Ureter (tissue), 1 donor: ENCODE measurements around the gene RNF44. TPM values are rescaled to one million over a fixed set of nuclear protein-coding genes. Genes with fewer than 3 reads are reported as not detected.

Experiments
- DNase-seq: peaks from one replicate; pipeline ENCODE4 v3.0.0-alpha.2; 2020; ENCODE audit warnings: low spot score
- total RNA-seq: library from RNA; stranded (reverse); gene quantifications from one replicate; pipeline ENCODE4 v1.2.4, GENCODE V29; 2023
- donor health status: DM: yes; HTN: yes; CAD: no.

Gene RNF44
- total RNA-seq, 1 donor from 2014 or later: 71.5 TPM

DNA sequence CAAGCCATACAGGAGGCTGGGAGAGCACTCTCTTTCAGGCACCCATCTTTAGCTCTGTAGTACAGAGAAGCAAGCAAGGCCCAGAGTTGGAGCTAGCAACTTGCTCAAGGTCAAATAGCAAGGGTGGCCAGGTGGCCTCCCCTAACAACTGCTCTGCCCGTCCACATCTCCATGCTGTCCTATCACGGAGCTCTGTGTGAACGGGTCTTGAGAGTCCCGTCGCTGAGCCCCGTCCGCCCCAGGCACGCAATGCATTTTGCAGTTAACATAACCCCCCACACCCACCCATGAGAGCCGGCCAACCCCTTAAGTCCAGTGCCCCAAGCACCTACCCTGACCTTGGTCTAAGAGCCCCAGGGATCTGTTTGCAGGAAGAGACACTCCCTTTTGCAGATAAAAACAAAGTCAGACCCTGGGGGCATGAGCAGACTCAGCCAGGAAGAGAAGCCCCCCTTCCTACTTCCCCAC lies 1.5 kb downstream of the RNF44 start:
- DNase-seq: no peak

DNA sequence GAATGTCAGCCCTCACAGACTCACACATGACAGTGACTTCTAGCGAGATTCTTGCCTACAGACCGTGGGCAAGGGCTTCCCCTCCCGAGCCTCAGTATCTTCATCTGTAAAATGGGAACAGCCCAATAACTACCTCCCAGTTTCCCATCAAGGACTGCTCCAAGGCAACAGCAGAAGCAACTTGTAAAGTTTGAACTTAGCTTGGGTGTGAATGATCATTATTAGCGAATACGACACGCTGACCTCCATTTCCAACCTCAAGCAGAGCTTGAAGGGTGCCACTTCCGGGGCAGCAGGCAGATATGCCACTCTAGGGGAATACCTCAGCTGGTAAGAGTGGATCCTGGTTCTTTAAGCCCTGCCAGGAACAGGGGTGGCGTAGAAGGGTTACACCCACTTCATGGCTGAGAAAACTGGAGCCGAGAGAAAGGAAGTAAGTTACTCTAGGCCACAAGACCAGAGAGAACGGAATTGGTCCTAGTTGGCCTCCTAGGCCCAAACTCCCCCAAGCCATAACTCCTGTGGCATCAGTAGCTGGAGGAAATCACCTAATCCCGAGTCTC lies 2.0 kb downstream of the RNF44 start:
- DNase-seq: no peak

DNA sequence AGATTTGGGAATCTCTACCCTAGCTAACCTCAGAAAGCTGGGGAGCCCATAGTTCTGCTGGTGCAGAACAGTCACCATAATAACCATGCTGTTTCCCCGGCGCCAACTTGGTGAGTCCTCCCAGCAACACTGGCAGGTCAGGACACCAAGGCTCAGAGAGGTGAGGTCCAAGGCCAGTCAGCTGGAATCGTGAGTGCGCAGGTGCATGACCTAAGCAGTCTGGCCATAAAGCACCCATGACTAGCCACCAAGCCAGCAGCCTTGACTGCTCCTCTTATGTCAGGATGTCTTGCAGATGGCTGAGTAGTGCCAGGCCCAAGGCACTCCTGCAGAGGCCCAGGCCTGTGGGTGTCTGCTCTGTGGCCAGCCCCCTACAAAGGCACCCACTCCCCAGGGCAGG lies 2.6 kb downstream of the RNF44 start:
- no peak for DNase-seq

DNA sequence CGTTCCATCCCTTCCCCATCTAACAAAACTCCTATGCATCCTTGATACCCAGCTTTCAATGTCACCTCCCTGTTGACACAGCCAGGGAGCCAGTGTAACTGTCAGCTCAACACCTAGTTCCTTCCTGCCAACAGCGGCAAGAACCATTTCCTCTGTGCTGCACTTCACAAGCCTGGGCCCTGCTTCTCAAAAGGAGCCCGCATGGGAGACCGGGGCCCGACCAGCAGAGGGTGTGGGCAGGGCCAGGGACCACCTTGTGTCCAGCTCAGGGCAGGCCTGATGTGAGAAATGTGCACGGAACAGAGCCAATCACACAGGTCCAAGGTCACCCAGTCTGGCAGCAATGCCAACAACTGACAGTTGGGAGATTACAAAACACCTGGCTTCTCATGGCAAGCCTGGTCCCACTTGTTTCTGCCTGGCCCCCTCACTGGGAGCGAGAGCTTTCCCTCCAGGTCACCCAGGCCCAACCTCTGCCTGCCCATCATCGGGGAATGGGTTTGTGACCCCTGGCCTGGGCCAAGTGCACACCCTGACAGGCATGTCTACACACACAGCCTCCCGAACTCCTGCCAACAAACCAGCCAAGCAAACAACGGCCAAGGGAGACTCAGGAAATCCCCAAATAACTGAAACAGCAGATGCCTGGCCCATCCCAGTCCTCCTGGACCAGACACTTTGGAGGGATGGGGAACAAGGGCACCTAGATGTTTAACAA lies 3.1 kb downstream of the RNF44 start:
- no peak for DNase-seq

DNA sequence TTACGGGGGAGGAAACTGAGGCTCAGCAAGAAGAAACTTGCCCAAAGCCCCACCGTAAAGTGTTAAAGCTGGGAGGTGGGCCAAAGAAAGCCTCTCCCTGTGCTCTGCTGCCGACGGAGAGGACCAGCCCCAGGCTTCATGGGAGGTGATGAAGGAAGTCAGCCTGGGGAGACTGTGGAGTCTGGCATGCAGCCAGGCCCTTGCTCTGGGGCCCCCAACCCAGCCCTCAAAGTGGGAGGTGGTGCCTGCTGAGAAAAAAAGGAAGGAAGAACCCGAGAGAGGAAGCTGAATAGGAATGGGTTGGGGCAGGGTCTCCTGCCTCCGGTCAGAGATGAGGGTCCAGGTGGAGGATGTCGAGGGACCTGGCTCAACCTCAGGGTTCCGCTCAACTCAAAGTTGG lies 3.8 kb downstream of the RNF44 start:
- no peak for DNase-seq

DNA sequence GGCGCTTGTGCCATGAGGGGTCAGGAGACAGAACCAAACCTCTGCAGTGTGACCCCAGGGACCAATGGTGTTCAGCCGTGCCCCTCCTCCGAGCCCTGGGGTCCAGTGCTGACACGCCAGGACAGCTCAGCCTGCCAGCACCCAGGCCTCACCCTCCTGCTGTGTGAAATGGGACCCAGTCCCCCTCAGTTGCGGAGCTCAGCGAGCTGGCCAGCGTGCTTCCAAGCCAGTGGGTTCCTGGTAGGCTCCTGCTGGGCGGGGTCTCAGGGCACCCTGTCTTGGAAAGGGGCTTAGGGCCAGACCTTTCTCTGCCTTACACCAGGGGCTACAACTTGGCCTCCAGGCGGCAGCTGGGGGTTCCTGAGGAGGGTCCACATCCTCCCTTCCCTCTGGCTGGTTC lies 4.4 kb downstream of the RNF44 start:
- no peak for DNase-seq

DNA sequence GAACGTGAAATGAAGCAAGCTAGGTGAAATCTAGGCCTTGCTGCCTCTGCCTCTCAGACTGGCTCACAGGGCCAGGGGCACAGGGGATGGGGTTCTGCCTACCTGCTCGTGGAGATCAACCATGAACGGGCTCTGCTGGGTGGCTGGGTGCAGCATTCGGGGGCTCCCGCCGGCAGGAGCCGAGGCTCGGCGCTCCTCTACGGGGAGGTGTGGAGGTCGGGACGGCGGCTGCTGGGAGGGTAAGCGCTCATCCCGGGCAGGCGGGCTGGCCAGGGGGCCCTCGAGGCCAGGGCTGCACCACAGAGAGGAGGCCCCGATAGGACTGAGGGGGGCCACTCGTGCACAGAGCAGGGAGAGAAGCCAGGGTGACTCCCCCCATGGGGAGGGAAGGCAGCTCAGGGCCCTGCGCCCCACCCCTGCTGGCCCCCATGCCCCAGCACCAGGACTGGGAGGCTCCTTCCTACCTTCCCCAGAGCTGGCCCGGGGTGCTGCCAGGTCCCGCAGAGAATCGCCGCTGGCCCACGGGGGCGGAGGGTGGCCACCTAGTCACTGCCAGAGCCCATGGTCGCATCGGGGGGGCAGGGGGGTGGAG lies 5.2 kb downstream of the RNF44 start:
- DNase-seq: no peak

DNA sequence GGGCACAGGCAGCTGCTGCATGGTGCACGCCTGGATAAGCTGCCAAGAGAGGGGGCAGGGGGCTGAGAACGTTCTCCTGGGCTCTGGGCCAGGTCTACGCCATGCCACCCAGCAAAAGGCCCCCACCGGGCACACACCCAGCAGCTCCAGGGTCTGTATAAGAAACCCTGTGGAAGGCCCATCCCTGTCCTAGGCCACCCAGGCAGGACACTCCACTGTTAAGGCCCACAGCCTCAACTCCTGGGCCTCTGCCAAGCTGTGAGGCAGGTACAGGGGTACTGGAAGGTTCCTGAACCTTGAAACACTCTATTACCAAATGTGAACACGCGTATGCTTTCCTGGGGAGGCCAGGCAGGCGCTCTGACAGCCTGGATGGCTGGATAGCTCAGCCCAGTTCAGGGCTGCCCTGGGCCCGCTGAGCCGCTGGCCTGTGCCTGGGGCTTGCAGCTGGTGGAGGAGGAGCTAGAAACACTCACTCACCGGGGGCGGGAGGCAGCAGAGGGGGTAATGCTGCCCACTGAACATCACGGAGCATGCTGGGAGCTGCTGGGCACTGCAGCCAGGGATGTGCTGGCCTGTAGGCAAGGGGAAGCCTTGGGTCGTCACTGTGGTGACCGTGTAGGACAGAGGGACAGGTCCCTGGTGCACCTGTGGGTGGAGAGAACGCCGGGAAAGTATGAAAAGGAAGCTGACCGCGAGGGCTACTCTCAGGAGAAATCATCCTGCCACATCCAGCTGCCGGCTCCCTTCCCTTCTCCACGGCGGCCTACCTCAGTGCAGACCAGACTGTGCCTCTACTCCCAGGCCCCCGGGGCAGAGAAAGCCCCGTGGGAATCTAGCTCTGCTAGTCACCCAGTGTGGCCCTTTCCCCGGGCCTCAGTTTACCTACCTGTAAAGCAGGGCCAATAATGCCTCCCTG lies 6.0 kb downstream of the RNF44 start:
- DNase-seq: no peak

DNA sequence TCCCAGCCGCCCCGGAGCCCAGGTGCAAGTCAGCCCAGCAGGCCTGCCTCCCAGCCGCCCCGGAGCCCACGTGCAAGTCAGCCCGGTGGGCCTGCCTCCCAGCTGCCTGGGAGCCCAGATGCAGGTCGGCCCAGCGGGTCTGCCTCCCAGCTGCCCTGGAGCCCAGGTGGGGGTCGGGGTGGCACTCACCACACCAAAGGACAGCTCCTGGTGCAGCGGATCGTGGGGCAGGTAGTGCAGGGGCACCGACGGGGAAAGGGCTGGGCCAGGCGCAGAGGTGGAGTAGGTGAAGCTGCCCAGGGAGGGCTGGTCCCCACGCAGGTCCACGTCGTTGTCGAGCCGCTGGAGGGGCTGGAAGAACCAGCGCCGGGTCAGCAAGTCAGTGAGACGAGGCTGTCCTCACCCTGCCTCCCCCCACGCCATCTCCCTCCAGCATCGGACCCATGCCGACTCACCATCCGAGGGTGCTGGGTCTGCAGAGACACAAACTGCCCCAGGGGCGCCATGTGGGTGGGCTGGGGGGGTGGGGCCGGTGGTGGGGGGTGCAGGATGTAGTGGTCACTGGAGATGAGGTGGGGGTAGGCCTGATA lies 6.7 kb downstream of the RNF44 start:
- no peak for DNase-seq

DNA sequence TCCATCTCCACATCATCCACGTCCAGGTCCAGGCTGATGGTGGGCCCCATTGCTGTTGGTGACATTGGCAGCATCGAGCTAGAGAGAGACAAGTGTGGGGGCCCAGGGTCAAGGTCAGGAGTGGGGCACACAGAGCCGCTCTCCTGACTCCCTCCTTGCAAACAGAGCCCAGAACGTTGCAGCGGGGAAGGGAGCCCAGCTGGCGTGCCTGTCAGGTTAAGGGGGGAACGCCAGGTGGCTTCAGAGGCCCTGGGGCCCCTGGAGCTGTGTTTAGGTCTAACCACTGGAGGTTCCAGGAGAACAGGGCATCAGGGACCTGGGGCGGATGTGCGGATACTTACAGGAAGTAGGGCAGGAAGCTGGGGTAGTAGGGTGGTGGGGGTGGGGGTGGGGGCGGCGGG lies 7.5 kb downstream of the RNF44 start:
- DNase-seq: no peak

DNA sequence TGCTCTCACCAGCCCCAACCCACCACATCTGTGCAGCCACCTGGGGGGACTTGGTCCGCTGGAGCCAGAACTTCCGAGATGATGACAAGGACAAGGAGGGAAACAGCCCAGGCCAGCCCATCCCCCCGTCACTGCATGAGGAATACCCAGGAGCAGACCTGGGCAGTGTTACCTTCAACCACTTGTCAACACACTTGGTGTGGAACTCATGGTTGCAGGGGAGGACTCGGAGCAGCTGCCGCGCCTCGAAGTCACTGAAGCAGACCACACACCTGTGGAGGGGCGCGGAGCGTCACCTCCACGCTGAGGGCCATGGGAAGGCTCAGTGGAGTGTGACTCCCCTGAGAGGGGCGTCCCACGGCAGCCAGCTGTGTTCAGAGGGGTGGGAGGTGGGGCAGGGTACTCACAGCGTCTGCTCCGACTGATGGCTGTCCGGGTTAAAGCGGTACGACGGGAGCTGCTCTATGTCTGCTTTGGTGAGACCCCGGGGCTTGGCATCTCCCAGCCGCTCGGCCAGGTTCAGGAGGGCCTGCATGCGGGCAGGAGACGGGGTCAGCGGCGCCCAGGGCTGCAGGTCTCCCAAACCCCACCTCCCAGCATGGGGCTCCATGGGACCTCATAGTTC lies 8.0 kb downstream of the RNF44 start:
- DNase-seq: no peak

DNA sequence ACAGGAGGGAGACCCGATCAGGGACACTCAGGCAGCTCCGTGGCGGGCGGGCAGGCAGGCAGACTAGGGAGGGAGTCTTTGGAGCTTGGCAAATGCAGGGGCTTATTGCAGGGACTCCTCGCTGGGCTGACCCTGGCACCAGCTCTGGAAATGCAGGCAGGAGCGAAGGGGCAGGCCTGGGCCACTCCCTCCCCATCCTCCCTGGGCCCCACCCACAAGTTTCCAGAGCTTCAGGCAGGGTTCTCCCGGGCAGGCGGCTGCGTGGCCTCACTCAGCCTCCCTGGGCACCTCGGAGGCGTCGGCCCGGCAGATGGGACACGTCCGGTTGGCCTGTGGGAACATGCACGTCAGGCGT lies 8.5 kb downstream of the RNF44 start:
- no peak for DNase-seq

DNA sequence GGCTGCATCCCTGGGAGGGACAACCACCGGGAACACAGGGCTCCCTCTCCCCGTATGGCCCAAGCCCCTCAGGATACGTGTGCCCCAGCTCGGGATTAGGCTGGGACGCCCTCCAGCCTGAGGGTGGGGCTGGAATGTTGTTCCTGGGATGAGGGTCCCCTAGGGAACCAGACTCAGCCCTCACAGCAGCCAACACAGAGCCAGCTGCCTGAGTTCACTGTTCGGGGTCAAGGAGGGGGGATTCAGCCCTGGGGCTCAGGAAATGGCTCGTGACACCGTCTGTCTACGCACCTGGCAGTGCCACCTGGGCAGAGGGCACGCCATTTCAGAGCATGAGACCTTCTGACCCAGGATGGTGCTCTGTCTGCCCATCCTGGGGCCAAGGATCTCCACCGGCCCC lies 8.9 kb downstream of the RNF44 start:
- DNase-seq: no peak

DNA sequence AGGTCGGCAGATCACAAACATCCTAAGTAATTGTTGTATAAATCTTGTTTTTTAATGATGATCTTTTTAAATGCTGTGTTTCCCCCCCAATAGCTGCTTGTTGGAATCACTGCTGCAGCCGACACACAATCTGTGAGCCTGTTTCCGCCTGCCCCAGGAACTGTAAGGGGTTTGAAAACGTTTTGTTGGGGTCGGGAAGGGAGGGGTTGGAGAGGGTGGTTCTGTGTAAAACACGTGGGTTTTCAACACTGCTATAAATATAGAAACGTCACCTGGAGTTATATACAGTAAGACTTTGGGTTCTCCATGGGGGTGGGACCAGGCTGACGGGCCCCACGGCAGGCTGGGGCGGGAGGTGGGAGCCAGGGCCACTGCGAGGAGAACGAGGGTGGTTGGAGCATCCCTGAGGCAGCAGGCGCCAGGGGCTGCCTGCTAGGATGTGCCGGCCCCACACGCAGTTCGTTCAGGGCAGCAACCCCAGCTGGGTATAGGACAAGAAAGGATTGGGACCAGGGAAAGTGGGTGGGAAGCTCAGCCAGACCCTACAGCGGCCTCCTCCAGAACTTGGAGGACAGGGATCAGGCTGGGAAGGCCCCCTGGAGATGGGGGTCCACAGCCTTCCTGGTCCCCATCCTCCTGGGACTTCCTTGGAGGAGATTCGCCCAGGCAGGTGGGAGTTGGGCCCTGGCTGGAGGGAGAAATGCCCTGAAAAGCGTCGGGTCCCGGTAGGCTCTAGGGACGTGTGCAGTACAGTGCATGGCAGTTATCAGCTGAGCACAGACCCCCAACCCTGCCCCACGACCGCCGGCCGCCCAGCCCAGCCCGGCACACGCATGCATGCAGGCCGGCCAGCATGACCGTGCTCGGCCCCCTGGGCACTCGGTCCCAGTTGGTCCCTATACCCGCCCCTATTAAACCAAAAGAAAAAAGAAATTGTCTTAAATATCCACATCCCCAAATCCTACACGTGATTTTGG lies 9.7 kb downstream of the RNF44 start:
- DNase-seq: no peak

DNA sequence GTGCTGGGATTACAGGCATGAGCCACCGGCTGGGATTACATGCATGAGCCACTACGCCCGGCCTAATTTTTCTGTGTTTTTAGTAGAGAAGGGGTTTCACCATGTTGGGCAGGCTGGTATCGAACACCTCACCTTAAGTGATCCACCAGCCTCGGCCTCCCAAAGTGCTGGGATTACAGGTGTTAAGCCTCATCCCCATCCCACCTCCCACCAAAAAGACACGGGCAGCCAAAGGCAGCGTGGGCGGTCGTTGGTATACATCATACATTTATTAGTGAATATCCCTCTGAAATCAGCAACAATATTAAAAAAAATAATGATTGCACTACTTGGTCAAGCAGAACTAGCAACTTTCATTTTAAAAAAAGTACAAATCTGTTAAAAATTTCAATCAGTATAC lies 10.7 kb downstream of the RNF44 start:
- DNase-seq: no peak

DNA sequence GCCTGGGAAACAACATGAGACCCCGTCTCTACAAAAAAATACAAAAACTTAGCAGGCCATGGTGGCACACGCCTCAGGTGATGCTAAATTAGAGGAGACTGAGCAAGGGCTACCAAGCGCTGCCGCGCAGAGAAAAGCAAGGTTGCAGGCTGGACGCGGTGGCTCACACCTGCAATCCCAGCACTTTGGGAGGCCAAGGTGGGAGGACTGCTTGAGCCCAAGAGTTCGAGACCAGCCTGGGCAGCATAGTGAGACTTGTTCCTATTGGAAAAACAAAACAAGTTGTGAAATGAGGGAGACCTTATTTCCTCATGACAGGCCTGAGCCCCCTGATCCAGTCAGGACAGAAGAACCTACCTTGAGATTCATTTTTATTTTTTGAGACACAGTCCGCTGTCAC lies 11.5 kb downstream of the RNF44 start:
- no peak for DNase-seq

DNA sequence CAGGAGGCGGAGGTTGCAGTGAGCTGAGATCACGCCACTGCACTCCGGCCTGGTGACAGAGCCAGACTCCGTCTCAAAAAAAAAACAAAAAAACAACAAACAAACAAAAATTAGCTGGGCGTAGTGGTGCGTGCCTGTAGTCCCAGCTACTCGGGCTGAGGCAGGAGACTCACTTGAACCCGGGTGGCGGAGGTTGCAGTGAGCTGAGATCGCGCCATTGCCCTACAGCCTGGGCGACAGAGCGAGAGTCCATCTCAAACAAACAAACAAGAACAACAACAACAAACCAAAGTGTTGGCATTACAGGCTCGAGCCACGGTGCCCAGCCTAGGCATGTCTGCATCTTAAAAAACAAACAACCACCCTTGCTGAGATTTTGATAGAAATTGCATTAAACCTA lies 12.2 kb downstream of the RNF44 start:
- DNase-seq: no peak

DNA sequence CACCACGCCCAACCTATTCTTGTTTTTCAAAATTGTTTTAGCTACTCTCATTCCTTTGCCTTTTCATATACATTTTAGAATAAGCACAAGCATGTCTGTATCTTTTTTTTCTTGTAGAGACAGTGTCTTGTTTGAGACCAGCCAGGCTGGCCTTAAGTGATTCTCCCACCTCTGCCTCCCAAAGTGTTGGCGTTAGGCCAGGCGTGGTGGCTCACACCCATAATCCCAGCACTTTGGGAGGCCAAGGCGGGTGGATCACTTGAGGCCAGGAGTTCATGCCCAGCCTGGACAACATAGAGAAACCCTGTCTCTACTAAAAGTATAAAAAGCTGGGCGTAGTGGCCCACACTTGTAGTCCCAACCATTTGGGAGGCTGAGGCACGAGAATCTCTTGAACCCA lies 13.1 kb downstream of the RNF44 start:
- no peak for DNase-seq

DNA sequence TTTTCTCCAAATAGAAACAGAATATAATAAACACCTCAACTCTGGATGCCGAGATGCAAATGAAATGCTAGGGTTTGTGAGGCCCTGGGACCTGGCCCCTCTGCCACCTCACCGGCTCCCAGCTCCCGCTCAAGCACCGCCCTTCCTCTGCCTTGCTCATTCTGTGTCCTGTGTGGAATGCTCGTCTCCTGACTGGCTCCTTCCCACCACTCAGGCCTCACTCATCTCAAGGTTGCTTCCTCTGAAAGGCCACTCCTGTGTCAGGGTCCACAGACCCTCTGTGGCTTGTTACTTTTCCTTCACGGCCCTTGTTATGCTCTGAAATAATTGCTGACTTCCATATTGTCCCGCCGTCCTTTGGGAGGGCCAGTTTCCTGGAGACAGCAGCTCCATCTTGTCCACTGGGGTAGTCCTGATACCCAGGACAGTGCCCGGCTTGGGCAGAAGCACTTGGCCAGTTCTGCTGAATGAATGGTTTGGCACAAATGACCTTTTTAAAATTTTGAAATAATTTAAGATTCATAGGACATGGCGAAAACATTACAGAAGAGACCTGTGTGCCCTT lies 15.4 kb downstream of the RNF44 start:
- no peak for DNase-seq

DNA sequence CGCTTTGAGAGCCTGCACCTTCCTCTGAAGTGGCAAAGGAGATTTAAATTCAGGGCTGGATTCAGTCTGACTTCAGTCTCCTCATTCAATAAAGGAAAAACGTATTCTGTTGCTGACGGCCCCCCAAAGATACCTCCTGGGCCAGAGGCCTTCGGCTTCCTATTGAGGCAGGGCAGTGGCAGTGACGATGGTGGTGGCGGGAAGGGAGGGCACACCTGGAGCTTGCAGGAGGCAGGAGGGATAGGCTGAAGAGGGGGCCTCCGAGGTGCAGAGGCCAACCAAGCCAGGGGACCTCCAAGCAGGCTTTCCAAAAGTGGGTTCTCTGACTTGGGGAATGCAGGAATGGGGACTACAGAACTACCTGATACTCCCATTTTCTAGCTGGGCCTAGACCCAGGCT lies 15.9 kb downstream of the RNF44 start:
- DNase-seq: no peak
